ENCODE results near the gene PLEKHG5.
"Not testable (repeated sequence)": the region's sequence is repeated elsewhere in the genome, so short reads cannot be mapped to it uniquely, and the experiment has no call there.

The PLEKHG5 gene

GRCh38 chr1:6461538-6462411 lies 29.7 kb downstream of the PLEKHG5 start:
- no peak for DNase-seq (ENCODE audit: low spot score)

DNA sequence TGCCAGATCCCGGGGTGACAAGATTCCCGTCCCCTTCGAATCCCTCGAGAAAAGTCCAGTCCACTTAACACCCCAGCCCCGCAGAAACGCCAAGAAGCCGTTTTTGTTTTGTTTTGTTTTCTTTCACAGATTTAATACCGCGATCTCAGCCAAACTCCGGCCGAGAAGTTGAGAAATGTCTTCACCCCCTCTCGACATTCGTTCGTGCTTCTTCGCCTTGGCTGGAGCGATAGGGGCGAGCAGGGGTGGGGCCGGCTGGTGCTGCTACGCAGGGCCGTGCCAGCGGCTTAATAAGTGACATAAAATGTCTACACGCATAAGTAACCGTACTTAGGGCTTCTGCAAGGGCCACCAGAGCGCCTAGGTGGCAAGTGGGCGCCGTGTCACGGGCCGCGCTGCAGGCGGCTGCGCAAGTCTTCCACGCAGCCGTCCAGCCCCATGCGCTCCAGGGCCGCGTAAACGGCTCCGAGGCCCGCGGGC lies 30.4 kb downstream of the PLEKHG5 start:
- no peak for DNase-seq (ENCODE audit: low spot score)

- DNase-seq (ENCODE audit: low spot score): no peak
Measured at GRCh38 chr1:6460301-6461050, 31.0 kb downstream of the PLEKHG5 start.

- no peak for DNase-seq (ENCODE audit: low spot score)
Measured at GRCh38 chr1:6459850-6460265, 31.6 kb downstream of the PLEKHG5 start.

GRCh38 chr1:6456800-6457466 lies 34.5 kb downstream of the PLEKHG5 start:
- DNase-seq (ENCODE audit: low spot score): no peak

GRCh38 chr1:6455752-6456520 lies 35.5 kb downstream of the PLEKHG5 start:
- not testable (repeated sequence) for DNase-seq (ENCODE audit: low spot score)

DNA sequence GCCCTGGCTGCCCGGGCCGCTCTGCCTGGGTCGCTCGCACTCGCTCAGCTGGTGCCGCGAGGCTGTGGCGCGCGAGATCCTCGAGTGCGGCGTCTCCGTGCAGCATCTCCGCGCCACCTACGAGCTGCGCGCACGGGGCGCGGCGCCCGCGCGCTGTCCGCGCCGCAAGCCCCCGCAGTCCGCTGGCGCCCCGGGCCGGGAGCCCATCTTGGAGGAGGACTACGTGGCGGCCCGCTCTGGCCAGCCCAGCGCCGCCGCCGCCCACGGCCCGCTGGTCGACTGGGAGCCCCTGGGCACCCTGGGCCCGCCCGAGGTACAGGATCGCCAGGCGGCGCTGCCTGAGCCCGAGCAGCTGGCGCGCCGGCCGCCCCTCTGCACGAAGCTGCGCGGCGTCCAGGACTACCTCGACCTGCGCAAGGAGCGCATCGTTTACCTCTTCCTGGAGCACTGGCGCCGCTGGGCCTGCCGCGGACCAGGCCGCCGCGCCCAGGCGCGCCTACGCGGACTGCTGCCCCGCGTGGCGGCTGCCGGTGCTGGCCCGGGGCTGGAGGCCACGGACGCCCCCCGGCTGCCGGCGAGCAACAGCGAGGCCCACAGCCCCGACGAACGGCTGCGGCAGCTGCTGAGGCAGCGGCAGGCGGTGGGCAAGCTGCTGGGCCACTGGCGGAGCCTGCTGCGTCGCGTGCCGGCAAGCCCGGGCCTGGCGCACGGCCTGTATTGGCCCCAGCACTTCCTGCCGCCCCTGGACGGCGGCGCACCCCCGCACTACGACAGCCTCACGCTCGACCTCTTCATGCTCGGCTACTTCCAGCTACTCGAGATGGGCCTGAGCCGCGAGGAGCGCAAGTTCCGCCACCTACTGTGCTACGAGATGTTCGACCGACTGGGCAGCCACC lies 36.4 kb downstream of the PLEKHG5 start:
- no peak for DNase-seq (ENCODE audit: low spot score)

DNA sequence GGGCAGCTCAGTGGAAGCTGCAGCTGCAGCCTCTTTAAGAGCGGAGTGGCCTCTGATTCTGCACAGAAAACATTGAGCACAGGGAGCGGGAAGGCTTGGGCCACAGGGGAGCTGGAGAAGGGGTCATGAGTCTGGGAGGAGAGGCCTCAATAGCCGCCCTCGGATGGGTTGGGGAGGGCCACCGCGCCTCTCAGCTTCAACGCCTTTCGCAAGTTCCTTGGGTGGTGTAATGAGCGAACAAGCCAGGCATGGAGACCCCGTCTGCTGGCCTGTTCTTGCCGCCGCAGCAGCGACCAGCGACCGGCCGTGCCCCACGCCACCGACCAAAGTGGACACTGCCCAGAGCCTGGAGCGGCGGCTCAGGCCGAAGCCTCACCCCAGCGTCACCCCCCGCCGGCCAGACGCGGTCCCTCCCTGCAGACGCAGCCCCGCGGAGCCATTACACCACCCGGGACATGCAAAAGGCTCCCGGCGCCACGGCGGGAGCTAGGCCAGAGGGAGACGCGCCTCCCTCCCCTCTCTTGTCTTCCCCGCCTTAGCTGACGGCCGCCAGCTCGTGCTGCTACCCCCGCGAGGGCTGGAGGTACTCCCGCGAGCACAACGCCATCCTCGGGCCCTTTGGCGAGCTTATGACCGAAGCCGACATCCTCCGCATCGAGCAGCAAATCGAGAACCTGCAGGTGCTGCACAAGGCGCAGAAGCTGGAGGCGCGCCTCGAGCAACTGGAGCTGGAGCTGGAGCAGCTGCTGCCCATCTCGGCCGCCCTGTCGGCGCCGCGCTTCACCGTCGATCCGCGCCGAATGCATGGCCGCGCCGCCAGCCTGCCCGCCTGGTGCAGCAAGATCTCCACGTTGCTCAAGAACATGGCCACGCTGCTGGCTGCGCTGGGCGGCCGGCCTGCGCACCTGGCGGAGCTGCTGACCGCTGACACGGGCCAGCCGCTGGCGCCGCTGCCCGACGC lies 37.3 kb downstream of the PLEKHG5 start:
- DNase-seq (ENCODE audit: low spot score): not testable (repeated sequence)

GRCh38 chr1:6450943-6451373 lies 40.5 kb downstream of the PLEKHG5 start:
- no peak for DNase-seq (ENCODE audit: low spot score)

GRCh38 chr1:6450486-6450885 lies 41.0 kb downstream of the PLEKHG5 start:
- DNase-seq (ENCODE audit: low spot score): not testable (repeated sequence)

DNA sequence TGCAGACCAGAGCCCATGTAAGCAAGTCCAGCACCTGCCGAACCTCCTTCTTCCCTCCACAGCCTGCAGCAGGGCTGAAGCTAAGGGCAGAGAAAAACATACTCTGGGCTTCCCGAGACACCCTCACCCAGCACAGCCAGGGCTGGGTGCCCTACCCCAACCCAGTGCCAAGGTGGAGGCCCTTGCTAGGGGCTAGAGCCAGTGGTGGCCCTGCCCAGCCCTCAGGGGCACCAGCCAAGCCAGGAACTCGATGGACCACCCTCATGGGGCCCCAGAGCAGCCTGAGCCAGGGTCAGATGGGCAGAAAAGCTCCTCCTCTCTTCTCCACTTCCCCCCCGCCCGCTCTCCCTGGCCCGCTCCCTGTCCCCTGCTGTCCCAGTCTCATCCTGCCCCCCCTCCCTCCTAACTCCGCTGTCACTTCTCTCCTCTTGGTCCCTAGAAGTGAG lies 41.4 kb downstream of the PLEKHG5 start:
- no peak for DNase-seq (ENCODE audit: low spot score)

DNA sequence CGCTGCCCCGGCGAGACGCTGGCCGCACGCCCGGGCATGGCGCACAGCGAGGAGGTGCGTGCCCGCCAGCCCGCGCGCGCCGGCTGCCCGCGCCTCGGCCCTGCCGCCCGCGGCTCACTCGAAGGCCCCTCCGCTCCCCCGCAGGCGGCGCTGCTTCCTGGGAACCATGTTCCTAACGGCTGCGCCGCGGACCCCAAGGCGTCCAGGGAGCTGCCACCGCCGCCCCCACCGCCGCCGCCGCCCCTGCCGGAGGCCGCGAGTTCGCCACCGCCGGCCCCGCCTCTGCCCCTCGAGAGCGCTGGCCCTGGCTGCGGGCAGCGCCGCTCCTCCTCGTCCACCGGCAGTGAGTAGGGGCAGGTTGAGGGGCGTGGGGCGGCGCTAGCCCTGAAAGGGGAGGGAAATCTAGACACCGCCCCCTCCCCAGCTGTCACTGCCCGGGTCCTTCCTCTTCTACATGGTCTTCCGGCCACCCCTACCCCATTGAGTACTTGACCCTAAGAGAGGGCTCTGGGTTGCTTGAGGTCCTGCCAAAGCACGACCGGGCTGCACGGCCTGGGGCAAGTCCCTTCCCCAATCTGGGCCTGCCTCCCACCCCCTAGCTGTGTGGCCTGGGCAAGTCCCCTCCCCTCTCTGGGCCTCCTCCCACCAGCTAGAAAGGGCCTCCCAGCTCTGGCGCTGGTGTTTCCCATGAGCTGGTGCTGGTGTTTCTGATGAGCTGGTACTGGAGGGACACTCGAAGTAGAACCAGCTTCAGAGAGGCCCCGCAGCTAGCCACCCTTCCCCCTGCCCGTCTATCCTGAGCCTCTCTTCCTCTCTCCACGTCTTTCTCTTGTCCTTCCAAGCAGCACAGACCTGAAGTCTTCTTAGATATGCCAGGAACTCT lies 42.5 kb downstream of the PLEKHG5 start:
- DNase-seq (ENCODE audit: low spot score): no peak

DNA sequence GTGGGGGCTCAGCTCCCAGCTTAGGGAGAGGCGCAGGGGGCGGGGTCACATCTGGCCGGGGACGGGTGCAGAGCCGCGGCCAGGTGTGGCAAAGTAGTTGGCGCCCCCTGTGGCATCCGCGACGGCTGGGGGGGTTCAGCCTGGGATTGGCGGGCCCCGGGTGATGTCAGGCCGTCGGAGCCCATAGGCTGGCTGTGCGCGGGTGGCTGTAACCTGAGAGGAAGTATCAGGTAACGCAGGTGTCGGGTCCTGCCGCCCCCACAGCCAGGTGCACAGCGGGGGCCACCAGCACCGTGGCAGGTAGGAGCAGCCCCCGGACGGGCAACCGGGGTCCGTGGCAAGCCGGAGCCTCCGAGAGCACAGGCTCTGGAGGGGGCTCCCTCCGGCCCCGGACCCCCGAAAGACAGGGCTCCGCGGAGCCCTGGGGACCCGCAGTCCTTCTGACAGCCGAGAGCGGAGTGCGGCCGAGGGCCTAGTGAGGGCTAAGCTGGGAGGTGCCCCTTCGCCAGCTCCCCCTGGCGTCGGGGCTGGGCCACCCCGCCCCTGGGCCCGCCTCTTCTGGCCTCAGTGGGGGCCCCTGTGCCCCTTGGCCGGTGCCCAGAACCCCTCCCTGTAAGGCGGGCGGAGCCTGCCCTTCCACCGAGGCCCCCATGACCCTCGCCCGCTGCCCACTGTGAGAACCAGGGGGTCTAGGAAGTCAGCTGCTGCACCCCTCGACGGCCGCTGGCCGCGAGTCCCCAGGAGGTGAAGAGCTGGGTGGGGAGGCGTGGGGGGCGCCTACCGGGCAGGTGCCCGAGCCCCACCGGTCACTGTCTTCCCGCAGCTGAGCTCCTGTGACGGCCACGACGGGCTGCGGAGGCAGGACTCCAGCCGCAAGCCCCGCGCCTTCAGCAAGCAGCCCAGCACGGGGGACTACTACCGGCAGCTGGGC lies 43.4 kb downstream of the PLEKHG5 start:
- no peak for DNase-seq (ENCODE audit: low spot score)

DNA sequence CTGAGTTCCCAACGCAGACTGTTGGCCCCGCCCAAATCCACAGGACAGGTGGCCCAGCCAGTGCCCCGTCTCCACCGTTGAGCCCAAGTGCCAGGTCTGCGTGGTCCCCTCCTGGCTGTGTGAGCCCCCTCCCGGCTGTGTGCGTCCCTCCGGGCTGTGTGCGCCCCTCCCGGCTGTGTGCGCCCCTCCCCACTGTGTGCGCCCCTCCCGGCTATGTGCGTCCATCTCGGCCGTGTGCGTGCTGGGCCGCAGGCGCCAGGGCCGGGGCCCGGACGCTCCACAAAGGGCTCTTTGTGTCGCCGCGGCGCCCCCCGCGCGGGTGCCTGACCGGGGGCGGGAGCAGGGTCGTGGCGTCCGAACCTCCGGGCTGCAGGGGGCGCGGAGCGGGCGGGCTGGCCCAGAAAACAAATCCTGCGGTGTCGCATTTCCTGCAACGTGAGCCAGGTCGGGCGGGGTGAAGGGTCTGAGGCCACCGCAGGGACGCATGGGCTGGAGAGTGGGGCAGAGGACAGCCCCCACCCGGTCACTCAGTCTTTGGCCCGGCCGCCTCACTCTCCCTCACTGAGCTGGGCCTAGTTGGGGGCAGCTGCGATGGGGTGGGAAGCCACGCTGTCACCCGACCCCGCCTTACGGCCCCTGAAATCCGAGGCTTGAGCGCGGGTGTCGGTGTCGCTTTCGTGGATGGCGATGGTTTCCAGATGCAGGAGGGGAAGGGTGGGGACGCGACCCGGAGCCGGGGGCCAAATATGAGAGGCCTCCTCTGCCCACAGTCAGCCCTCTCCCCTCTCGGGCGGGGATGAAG lies 44.2 kb downstream of the PLEKHG5 start:
- no peak for DNase-seq (ENCODE audit: low spot score)

GRCh38 chr1:6446665-6447015 lies 44.8 kb downstream of the PLEKHG5 start:
- DNase-seq (ENCODE audit: low spot score): no peak

DNA sequence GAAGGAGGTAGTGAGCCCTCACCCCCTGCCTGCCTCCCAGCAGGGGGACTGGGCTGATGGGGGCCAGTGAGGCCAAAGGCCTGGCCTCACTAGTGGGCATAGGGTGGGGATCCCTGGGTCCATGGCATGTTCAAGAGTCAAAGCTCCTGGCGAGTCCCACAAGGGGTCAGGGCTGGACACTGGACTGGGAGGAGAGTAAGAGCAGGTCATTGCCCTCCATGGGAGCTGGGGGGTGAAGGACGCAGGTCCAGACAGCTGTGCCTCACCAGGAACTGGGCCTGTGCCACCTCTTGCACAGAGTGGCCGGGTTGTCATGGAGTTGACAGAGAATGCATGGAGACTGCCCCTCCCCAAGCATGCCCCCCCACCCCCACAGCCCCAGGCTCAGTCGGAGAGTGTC lies 45.5 kb downstream of the PLEKHG5 start:
- DNase-seq (ENCODE audit: low spot score): not testable (repeated sequence)

Data from left forelimb (tissue), 1 donor.